Measurements from ENCODE around the gene SYMPK.

Gene SYMPK

DNA sequence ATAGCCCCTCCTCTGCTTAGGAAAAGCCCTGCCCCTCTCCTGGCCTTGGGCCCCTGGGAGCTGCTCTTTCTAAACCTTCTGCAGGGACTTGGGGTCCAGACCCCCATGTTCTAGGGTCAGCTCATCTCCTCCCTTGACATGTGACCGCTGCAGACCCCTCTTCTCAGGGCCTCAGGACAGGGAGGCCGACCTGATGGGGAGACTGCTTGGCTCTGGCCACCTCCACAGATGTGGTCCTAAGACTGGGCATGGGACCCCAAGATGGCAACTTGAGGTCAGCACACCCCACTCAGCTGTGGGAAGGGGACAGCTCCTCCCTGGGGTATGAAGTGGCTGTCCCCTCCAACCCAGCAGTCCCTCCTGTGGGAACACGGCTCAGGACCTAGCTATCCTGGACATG lies 90.0 kb downstream of the SYMPK start:
- DNase-seq = no peak
- in situ Hi-C loops (cut with HindIII; ENCODE audit: low pct_ligation_motif_present, low sequenced_read_pairs) = no loop called here
- peaks cover 19% of the 10 kb centered on the region for H3K36me3 ChIP-seq (replicated peaks)
- H3K4me3 ChIP-seq (ENCODE audit: low read depth, low read length) = no peak overlapping the region
- no peak overlapping the region for H3K27ac ChIP-seq
- TF ChIP-seq, protein P1, sequence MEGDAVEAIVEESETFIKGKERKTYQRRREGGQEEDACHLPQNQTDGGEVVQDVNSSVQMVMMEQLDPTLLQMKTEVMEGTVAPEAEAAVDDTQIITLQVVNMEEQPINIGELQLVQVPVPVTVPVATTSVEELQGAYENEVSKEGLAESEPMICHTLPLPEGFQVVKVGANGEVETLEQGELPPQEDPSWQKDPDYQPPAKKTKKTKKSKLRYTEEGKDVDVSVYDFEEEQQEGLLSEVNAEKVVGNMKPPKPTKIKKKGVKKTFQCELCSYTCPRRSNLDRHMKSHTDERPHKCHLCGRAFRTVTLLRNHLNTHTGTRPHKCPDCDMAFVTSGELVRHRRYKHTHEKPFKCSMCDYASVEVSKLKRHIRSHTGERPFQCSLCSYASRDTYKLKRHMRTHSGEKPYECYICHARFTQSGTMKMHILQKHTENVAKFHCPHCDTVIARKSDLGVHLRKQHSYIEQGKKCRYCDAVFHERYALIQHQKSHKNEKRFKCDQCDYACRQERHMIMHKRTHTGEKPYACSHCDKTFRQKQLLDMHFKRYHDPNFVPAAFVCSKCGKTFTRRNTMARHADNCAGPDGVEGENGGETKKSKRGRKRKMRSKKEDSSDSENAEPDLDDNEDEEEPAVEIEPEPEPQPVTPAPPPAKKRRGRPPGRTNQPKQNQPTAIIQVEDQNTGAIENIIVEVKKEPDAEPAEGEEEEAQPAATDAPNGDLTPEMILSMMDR (IDR thresholded peaks at IDR 0.05; ENCODE audit: low read depth, low read length, missing control alignments) = no peak
- no peaks in the 10 kb centered on the region for H3K27me3 ChIP-seq (replicated peaks)

DNA sequence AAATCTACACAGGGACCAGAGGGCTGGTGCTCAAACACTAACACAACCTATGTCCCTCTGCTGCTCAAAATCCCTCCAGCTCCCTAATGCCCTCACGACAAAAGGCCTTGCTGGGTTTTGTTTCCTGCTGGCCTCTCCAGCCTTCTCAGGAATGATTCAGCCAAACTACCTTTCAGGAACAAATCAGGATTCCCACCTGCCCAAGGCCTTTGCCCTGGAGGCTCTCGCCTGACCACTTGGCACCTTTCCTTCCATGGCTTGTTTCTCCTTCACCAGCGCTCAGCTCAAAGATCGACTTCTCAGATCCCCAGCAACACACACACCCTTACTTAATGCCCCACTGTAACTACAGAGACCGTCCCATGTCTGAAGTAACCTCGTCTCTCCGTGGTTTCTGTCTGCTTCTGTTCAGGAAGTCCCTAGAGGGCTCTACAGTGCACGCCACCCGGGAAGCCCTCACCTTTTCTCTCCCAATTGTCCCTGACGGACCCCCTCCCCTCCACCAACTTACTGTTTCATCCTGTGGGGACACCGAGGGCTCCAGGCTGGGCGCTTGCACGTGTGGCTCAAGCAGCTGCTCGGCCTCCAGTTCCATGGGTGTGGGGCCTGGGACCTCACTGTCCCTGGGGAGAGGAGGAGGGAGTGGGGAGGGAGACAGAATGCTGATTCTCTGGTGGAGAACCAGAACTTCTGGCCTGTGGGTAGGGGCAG lies 90.7 kb downstream of the SYMPK start:
- TF ChIP-seq, protein P1 (IDR thresholded peaks at IDR 0.05; ENCODE audit: low read depth, low read length, missing control alignments) = no peak

DNA sequence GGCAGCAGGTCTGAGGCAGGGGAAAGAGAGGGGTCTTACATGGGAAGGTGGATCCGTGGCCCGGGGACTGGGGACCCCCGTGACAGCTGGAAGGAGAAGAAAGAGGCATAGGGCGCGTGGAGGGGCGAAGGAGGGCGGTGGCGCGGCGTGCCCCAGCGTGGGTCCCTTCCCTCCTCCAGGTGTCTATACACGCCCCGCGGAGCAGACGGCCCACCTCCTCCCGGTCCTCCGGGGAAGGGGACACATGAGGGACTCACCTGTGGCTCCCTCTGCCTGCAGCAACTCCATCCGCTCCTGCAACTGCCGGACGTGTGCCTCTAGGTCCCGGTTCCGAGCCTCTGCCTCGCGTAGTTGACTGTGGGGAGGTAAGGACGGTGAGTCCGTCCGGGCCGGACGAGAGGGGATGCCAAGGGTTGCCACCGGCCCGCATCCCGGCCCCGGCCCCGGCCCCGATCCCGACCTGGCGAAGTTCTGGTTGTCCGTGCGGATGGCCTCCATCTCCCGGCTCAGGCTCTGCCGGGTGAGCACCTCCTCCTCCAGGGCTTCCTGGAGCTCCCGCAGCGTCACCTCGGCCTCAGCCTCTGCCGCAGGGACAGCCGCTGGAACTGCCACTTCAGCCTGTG lies 91.5 kb downstream of the SYMPK start:
- DNase-seq = no peak
- in situ Hi-C loops (cut with HindIII; ENCODE audit: low pct_ligation_motif_present, low sequenced_read_pairs) = no loop called here
- Histone ChIP-seq H3K36me3 (replicated peaks) (peaks cover 4% of the 10 kb centered on the region), H3K4me3 (ENCODE audit: low read depth, low read length) (no peak overlapping the region), H3K27me3 (replicated peaks) (no peaks in the 10 kb centered on the region), H3K27ac (no peak overlapping the region)
- TF ChIP-seq, protein P1 (IDR thresholded peaks at IDR 0.05; ENCODE audit: low read depth, low read length, missing control alignments) = no peak

More for the DNA sequence above, 90.7 kb downstream of the SYMPK start:
- in situ Hi-C loops (cut with HindIII; ENCODE audit: low pct_ligation_motif_present, low sequenced_read_pairs) = no loop called here
- peaks cover 12% of the 10 kb centered on the region for H3K36me3 ChIP-seq (replicated peaks)
- DNase-seq = no peak
- no peak overlapping the region for H3K27ac ChIP-seq
- no peaks in the 10 kb centered on the region for H3K27me3 ChIP-seq (replicated peaks)
- no peak overlapping the region for H3K4me3 ChIP-seq (ENCODE audit: low read depth, low read length)

DNA sequence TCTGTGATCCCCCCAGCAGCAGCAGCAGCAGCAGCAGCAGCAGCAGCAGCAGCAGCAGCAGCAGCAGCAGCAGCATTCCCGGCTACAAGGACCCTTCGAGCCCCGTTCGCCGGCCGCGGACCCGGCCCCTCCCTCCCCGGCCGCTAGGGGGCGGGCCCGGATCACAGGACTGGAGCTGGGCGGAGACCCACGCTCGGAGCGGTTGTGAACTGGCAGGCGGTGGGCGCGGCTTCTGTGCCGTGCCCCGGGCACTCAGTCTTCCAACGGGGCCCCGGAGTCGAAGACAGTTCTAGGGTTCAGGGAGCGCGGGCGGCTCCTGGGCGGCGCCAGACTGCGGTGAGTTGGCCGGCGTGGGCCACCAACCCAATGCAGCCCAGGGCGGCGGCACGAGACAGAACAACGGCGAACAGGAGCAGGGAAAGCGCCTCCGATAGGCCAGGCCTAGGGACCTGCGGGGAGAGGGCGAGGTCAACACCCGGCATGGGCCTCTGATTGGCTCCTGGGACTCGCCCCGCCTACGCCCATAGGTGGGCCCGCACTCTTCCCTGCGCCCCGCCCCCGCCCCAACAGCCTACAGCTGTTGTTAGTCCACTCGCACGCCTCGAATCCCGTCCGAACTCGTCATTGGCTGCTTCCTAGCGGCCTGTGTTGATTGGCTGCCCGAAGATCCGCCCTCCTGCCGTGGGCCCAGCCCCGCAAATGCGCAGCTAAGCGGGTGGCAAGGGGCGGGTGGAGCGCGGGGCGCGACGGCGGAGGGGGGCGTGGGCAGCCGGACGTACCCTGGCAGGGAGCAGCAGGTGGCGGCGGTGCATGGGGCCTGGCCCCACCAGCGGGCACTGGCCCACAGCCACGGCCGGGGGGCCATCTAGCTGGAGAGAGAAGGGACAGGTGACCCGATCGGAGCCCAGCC lies 92.5 kb downstream of the SYMPK start:
- TF ChIP-seq, protein P1 (IDR thresholded peaks at IDR 0.05; ENCODE audit: low read depth, low read length, missing control alignments) = peak; percentile 77
- Histone ChIP-seq H3K4me3 (ENCODE audit: low read depth, low read length) (peak overlapping the region; percentile 62), H3K27me3 (replicated peaks) (no peaks in the 10 kb centered on the region), H3K36me3 (replicated peaks) (peaks cover 3% of the 10 kb centered on the region), H3K27ac (peak overlapping the region; percentile 73)
- in situ Hi-C loops (cut with HindIII; ENCODE audit: low pct_ligation_motif_present, low sequenced_read_pairs) = no loop called here
- peak; percentile 98 for DNase-seq

DNA sequence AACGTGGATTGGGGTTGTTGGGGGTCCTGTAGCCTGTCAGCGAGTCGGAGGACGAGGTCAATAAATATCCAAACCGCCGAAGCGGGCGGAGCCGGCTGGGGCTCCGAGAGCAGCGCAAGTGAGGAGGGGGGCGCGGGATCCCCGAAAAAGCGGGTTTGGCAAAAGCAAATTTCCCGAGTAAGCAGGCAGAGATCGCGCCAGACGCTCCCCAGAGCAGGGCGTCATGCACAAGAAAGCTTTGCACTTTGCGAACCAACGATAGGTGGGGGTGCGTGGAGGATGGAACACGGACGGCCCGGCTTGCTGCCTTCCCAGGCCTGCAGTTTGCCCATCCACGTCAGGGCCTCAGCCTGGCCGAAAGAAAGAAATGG lies 93.1 kb downstream of the SYMPK start:
- H3K36me3 ChIP-seq (replicated peaks) = peaks cover 3% of the 10 kb centered on the region
- in situ Hi-C loops (cut with HindIII; ENCODE audit: low pct_ligation_motif_present, low sequenced_read_pairs) = no loop called here
- TF ChIP-seq, protein P1 (IDR thresholded peaks at IDR 0.05; ENCODE audit: low read depth, low read length, missing control alignments) = no peak
- H3K4me3 ChIP-seq (ENCODE audit: low read depth, low read length) = peak overlapping the region; percentile 62
- DNase-seq = peak; percentile 39
- H3K27me3 ChIP-seq (replicated peaks) = no peaks in the 10 kb centered on the region
- peak overlapping the region; percentile 73 for H3K27ac ChIP-seq
